GM23248 (cell line): ENCODE data around the gene ZNF599. TPM values are rescaled to one million over a fixed set of nuclear protein-coding genes. Genes with fewer than 3 reads are reported as not detected.

ENCODE experiments used
- DNase-seq: peaks from one replicate; pipeline ENCODE4 v3.0.0-alpha.2; 2015
- H2AFZ ChIP-seq: fragments of 200-600 bp; sonication (generic); 2 replicates; pipeline ENCODE4 v1.6.1; 2016; ENCODE audit warnings: antibody characterized with exemption
- H3F3A ChIP-seq: fragments of 200-600 bp; sonication (generic); 2 replicates; pipeline ENCODE4 v1.6.1; 2016; ENCODE audit warnings: mild to moderate bottlenecking, antibody characterized with exemption, mixed run types; ENCODE audit not compliant: insufficient read depth
- H3K27ac ChIP-seq: fragments of 200-600 bp; sonication (generic); 2 replicates; pipeline ENCODE4 v1.5.1; 2016; ENCODE audit warnings: mild to moderate bottlenecking
- H3K27me3 ChIP-seq: fragments of 200-600 bp; sonication (generic); replicated peaks from 2 replicates; pipeline ENCODE4 v1.6.1; 2016; ENCODE audit warnings: mild to moderate bottlenecking; ENCODE audit not compliant: insufficient read depth
- H3K36me3 ChIP-seq: fragments of 200-600 bp; sonication (generic); 2 replicates; pipeline ENCODE4 v1.6.1; 2016; ENCODE audit warnings: low read depth, mild to moderate bottlenecking
- H3K4me1 ChIP-seq: fragments of 200-600 bp; sonication (generic); 2 replicates; pipeline ENCODE4 v1.6.1; 2016; ENCODE audit warnings: mild to moderate bottlenecking; ENCODE audit not compliant: insufficient read depth
- H3K4me2 ChIP-seq: fragments of 200-600 bp; sonication (generic); one replicate; pipeline ENCODE4 v1.6.1; 2016; ENCODE audit warnings: mild to moderate bottlenecking; ENCODE audit not compliant: unreplicated experiment
- H3K4me3 ChIP-seq: fragments of 200-600 bp; sonication (generic); 2 replicates; pipeline ENCODE4 v1.5.1; 2016; ENCODE audit warnings: mild to moderate bottlenecking
- H3K79me2 ChIP-seq: fragments of 200-600 bp; sonication (generic); 2 replicates; pipeline ENCODE4 v1.6.1; 2016; ENCODE audit warnings: mild to moderate bottlenecking; ENCODE audit not compliant: insufficient read depth
- H3K9ac ChIP-seq: fragments of 200-600 bp; sonication (generic); 2 replicates; pipeline ENCODE4 v1.6.1; 2016; ENCODE audit warnings: mild to moderate bottlenecking
- H3K9me2 ChIP-seq: fragments of 200-600 bp; sonication (generic); 2 replicates; pipeline ENCODE4 v1.6.1; 2016; ENCODE audit warnings: mixed run types, mild to moderate bottlenecking, moderate library complexity; ENCODE audit not compliant: insufficient read depth
- H3K9me3 ChIP-seq: fragments of 200-600 bp; sonication (generic); one replicate; pipeline ENCODE4 v1.6.1; 2017; ENCODE audit warnings: low read depth
- H4K20me1 ChIP-seq: fragments of 200-600 bp; sonication (generic); 2 replicates; pipeline ENCODE4 v1.6.0; 2016; ENCODE audit not compliant: insufficient read depth
- EZH2 ChIP-seq: fragments of 200-600 bp; sonication (generic); IDR thresholded peaks from 2 replicates; pipeline ENCODE4 v1.6.1; 2018; ENCODE audit warnings: antibody characterized with exemption, mild to moderate bottlenecking; ENCODE audit not compliant: insufficient read depth, poor library complexity, severe bottlenecking
- EZH2phosphoT487 ChIP-seq: fragments of 200-600 bp; sonication (generic); IDR thresholded peaks from 2 replicates; pipeline ENCODE4 v1.6.1; 2018; ENCODE audit warnings: antibody characterized with exemption, moderate library complexity, mild to moderate bottlenecking, low read depth; ENCODE audit not compliant: insufficient read depth
- WGBS, 2 experiments: methylation state at CpG; one replicate each; pipeline ENCODE4 v1.1.6; 2015 to 2017; ENCODE audit warnings: low lambda C conversion rate in 2 of 2, low coverage in 1 of 2; ENCODE audit errors: missing lambda C conversion rate in 2 of 2; 5-methylcytosine and 5-hydroxymethylcytosine counted together
- in situ Hi-C: fragments of 300-500 bp; cut with MboI; formaldehyde crosslinking; loops from 2 replicates; pipeline ENCODE4 v1.15.0; 2020
- polyA plus RNA-seq: library from polyadenylated mRNA; unstranded; fragments of >200 nt; fragmentation: Nextera tagmentation; extraction: Ambion mirVana; gene quantifications from 2 replicates; pipeline ENCODE4 v1.2.1, GENCODE V29; 2016
- total RNA-seq: library from RNA; depleted of rRNA; stranded (reverse); fragments of >200 nt; shearing (Covaris generic); gene quantifications from 2 replicates; pipeline ENCODE4 v1.2.3, GENCODE V29; 2014; rRNA removed

Gene ZNF599
- total and polyA plus RNA-seq, 2 experiments from 2014 or later = 7.6 to 7.8 TPM

DNA sequence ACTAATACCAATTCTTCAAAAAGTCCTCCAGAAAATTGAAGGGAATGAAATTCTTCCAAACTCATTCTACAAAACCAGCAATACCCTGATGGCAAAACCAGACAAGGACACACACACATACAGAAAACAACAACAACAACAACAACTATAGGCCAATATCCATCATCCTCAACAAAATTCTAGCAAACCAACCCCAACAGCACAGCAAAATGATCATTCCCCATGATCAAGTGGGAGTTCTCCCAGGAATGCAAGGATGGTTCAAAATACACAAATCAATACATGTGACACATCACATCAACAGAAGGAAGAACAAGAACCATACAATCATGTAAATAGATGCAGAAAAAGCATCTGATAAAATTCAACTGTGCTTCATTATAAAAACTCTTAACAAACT is 57.7 kb downstream of the ZNF599 start:
- Histone ChIP-seq H2AFZ (no peak overlapping the region), H3K27ac (no peak overlapping the region), H3K27me3 (no peaks in the 10 kb centered on the region), H3K4me3 (no peak overlapping the region), H3K9me2 (no peaks in the 10 kb centered on the region), H3K9ac (no peak overlapping the region), H3K4me1 (no peaks in the 10 kb centered on the region), H4K20me1 (no peaks in the 10 kb centered on the region), H3K79me2 (no peaks in the 10 kb centered on the region), H3F3A (no peaks in the 10 kb centered on the region), H3K4me2 (no peak overlapping the region), H3K36me3 (no peaks in the 10 kb centered on the region), H3K9me3 (no peaks in the 10 kb centered on the region)
- DNase-seq = no peak
- in situ Hi-C loops = no loop called here
- no peak for TF ChIP-seq EZH2phosphoT487
- TF ChIP-seq EZH2 = no peak

DNA sequence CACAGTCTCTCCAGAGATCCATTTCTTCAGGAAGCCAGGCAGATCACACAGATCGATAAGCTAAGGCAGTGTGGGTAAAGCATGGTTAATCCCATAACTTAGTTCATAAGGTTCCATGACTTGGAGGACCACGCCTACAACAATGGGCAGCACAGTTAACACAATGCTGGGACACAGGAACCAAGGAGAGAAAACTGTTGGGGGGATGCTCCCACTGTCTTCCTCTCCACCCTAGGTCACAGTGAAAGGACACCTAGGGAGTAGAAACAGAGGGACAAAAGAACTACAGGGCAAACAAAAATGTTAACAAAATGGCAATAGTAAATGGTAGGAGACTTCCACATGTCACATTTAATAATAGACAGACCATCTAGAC is 59.8 kb downstream of the ZNF599 start:
- H3K9ac ChIP-seq = no peak overlapping the region
- no peaks in the 10 kb centered on the region for H3K9me3 ChIP-seq
- H3K4me1 ChIP-seq = no peaks in the 10 kb centered on the region
- no peaks in the 10 kb centered on the region for H3K27me3 ChIP-seq
- TF ChIP-seq EZH2phosphoT487 (no peak), EZH2 (no peak)
- in situ Hi-C loops = no loop called here
- H3K9me2 ChIP-seq = no peaks in the 10 kb centered on the region
- no peak overlapping the region for H3K4me3 ChIP-seq
- no peaks in the 10 kb centered on the region for H3K79me2 ChIP-seq
- no peak for DNase-seq
- 64 to 70% methylated on average over 2 of the region's 2 CpGs for WGBS, 2 experiments
- H4K20me1 ChIP-seq = no peaks in the 10 kb centered on the region
- no peaks in the 10 kb centered on the region for H3F3A ChIP-seq
- no peak overlapping the region for H3K27ac ChIP-seq
- no peak overlapping the region for H3K4me2 ChIP-seq
- H3K36me3 ChIP-seq = no peaks in the 10 kb centered on the region
- H2AFZ ChIP-seq = no peak overlapping the region

DNA sequence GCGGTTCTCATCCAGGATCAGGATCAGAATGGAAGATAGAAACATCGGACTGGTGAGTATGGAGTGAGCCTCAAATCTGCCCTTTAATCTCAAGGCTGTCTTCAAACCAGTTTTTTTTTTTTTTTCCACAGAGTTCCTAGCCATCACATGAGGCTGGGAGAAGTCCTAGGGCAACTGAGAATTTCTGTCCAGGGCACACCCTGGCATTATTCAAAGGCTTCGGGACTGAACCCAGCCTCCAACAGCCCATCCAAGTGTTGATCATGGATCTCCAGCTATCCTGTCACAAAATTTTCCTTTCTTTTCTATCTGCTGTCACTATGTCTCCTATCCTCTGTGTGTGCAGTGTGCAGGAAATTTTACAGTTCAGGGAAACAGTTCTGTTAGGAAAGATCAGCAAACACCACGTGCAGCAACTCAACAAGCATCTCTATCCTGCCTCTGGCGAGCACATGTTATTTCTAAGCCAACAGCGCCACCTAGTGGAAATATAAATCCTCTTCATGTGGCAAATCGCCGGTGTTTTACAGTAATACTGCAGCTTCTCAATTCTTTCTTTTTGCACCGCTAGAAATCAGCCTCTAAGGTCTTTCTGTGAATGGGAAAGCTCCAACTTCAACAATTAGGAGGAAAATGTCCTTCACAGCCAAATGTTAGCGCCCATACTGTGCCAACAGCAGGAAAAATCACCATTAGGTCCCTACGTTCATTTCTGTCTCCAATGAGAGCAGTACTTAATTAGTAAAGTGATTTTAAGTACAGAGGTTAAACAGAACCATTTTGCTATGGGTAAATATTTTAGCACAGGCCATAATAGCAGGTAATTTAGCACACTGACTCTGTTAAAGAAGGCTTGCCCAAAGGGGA is 60.4 kb downstream of the ZNF599 start:
- TF ChIP-seq EZH2 = no peak
- TF ChIP-seq EZH2phosphoT487 = no peak

DNA sequence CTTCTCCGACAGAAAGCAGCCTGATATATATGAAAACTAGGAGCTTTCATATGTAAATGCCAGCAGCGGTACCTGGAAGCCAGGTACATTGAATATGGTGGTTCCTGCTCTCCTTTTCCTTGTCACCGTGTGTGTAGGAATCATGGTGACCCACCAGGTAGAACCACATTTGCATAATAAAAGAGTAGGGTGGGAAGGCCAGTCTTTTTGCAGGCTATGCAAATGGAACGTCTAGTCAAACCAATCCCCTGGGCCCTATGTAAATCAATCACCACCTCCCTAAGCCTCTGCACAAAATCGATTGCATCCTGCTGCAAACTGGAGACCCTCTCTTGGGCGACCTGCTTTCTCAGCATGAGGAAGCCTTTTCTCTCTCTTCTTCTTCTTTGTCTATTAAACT is 61.1 kb downstream of the ZNF599 start:
- Histone ChIP-seq H4K20me1 (no peaks in the 10 kb centered on the region), H3K4me2 (no peak overlapping the region), H3K27ac (no peak overlapping the region), H3F3A (no peaks in the 10 kb centered on the region), H3K9me3 (no peaks in the 10 kb centered on the region), H3K9ac (no peak overlapping the region), H3K36me3 (no peaks in the 10 kb centered on the region), H3K9me2 (no peaks in the 10 kb centered on the region), H3K27me3 (no peaks in the 10 kb centered on the region), H2AFZ (no peak overlapping the region), H3K4me3 (no peak overlapping the region), H3K4me1 (no peaks in the 10 kb centered on the region), H3K79me2 (no peaks in the 10 kb centered on the region)
- no peak for TF ChIP-seq EZH2phosphoT487
- TF ChIP-seq EZH2 = no peak
- DNase-seq = no peak
- 30 to 42% methylated on average over 6 of the region's 6 CpGs for WGBS, 2 experiments
- in situ Hi-C loops = no loop called here

More for the DNA sequence above, 60.4 kb downstream of the ZNF599 start:
- H3K9me2 ChIP-seq = no peaks in the 10 kb centered on the region
- no peaks in the 10 kb centered on the region for H3F3A ChIP-seq
- H3K9me3 ChIP-seq = no peaks in the 10 kb centered on the region
- no peak overlapping the region for H3K9ac ChIP-seq
- H3K4me3 ChIP-seq = no peak overlapping the region
- H2AFZ ChIP-seq = no peak overlapping the region
- WGBS, 2 experiments = 26 to 31% methylated on average over 11 of the region's 11 CpGs
- H3K79me2 ChIP-seq = no peaks in the 10 kb centered on the region
- DNase-seq = peak; percentile 82
- no peaks in the 10 kb centered on the region for H3K27me3 ChIP-seq
- H3K4me2 ChIP-seq = no peak overlapping the region
- H3K27ac ChIP-seq = no peak overlapping the region
- in situ Hi-C loops = no loop called here
- no peaks in the 10 kb centered on the region for H3K4me1 ChIP-seq
- H4K20me1 ChIP-seq = no peaks in the 10 kb centered on the region
- H3K36me3 ChIP-seq = no peaks in the 10 kb centered on the region

Other genes with a start within 250 kb of the ZNF599 start
- gene SCGB2B2, start 96.1 kb downstream of the ZNF599 start, total RNA-seq = not detected in 2 replicates
- not detected in 2 replicates for gene SCGB2B2, start 96.1 kb downstream of the ZNF599 start, polyA plus RNA-seq
- 18.4 and 23.9 TPM in 2 replicates for gene ZNF302, start 95.5 kb downstream of the ZNF599 start, total RNA-seq
- gene ZNF302, start 95.5 kb downstream of the ZNF599 start, polyA plus RNA-seq = 20.5 and 23.9 TPM in 2 replicates
- 9.4 and 18.6 TPM in 2 replicates for gene ZNF181, start 39.0 kb downstream of the ZNF599 start, total RNA-seq
- gene ZNF181, start 39.0 kb downstream of the ZNF599 start, polyA plus RNA-seq = 11.0 and 12.5 TPM in 2 replicates
- 1.5 and 2.2 TPM in 2 replicates for gene ZNF30, start 153.7 kb upstream of the ZNF599 start, total RNA-seq
- 1.7 and 2.2 TPM in 2 replicates for gene ZNF30, start 153.7 kb upstream of the ZNF599 start, polyA plus RNA-seq
- 1.8 and 3.8 TPM in 2 replicates for gene ZNF792, start 191.0 kb upstream of the ZNF599 start, total RNA-seq
- 0.63 and 1.0 TPM in 2 replicates for gene ZNF792, start 191.0 kb upstream of the ZNF599 start, polyA plus RNA-seq
- 17.3 and 20.5 TPM in 2 replicates for gene GRAMD1A, start 227.1 kb upstream of the ZNF599 start, total RNA-seq
- gene GRAMD1A, start 227.1 kb upstream of the ZNF599 start, polyA plus RNA-seq = 31.7 and 33.8 TPM in 2 replicates